IPS-18a (cell line): Measurements from ENCODE around the gene TBL2.
"Not testable (repeated sequence)": the region's sequence is repeated elsewhere in the genome, so short reads cannot be mapped to it uniquely, and the experiment has no call there.

Source experiments
- H3K27ac ChIP-seq: one replicate; pipeline ENCODE4 v1.5.1; 2013; ENCODE audit warnings: low read length
- H3K27me3 ChIP-seq: one replicate; pipeline ENCODE4 v1.6.1; 2013; ENCODE audit warnings: mild to moderate bottlenecking, low read length; ENCODE audit not compliant: control insufficient read depth, insufficient read depth
- H3K36me3 ChIP-seq: one replicate; pipeline ENCODE4 v1.6.1; 2013; ENCODE audit warnings: low read depth, low read length; ENCODE audit not compliant: control insufficient read depth
- H3K4me1 ChIP-seq: one replicate; pipeline ENCODE4 v1.6.1; 2013; ENCODE audit warnings: low read depth, low read length; ENCODE audit not compliant: control insufficient read depth
- H3K4me3 ChIP-seq: one replicate; pipeline ENCODE4 v1.5.1; 2013; ENCODE audit warnings: low read length
- H3K9ac ChIP-seq: one replicate; pipeline ENCODE4 v1.6.1; 2013; ENCODE audit warnings: mild to moderate bottlenecking, low read length, moderate library complexity
- H3K9me3 ChIP-seq: one replicate; pipeline ENCODE4 v1.6.1; 2013; ENCODE audit warnings: low read depth, low read length; ENCODE audit not compliant: control insufficient read depth

The TBL2 gene

GRCh38 chr7:73539709-73540108 is 38.7 kb downstream of the TBL2 start:
- Histone ChIP-seq H3K36me3 (peaks cover 46% of the 10 kb centered on the region), H3K4me1 (no peaks in the 10 kb centered on the region), H3K9ac (no peak overlapping the region)

GRCh38 chr7:73538510-73538909 is 39.9 kb downstream of the TBL2 start:
- not testable (repeated sequence) for H3K4me3 ChIP-seq

More at GRCh38 chr7:73539709-73540108, 38.7 kb downstream of the TBL2 start:
- H3K4me3 ChIP-seq = no peak overlapping the region
- H3K27me3 ChIP-seq = no peaks in the 10 kb centered on the region
- no peak overlapping the region for H3K27ac ChIP-seq
- H3K9me3 ChIP-seq = no peaks in the 10 kb centered on the region

GRCh38 chr7:73537051-73537450 is 41.3 kb downstream of the TBL2 start:
- Histone ChIP-seq H3K9me3 (no peaks in the 10 kb centered on the region), H3K4me3 (no peak overlapping the region), H3K27me3 (no peaks in the 10 kb centered on the region), H3K36me3 (peaks cover 36% of the 10 kb centered on the region), H3K9ac (no peak overlapping the region), H3K4me1 (no peaks in the 10 kb centered on the region), H3K27ac (no peak overlapping the region)

More at GRCh38 chr7:73538510-73538909, 39.9 kb downstream of the TBL2 start:
- not testable (repeated sequence) for H3K9ac ChIP-seq, H3K9me3 ChIP-seq, H3K27ac ChIP-seq, H3K27me3 ChIP-seq, H3K4me1 ChIP-seq
- H3K36me3 ChIP-seq = peaks cover 46% of the 10 kb centered on the region

- Histone ChIP-seq H3K9ac (no peak overlapping the region), H3K27ac (no peak overlapping the region), H3K4me3 (no peak overlapping the region), H3K27me3 (no peaks in the 10 kb centered on the region), H3K4me1 (no peaks in the 10 kb centered on the region), H3K9me3 (no peaks in the 10 kb centered on the region), H3K36me3 (peaks cover 31% of the 10 kb centered on the region)
Observed at GRCh38 chr7:73536479-73536878, 41.9 kb downstream of the TBL2 start.

- not testable (repeated sequence) for H3K27me3 ChIP-seq, H3K9ac ChIP-seq, H3K4me1 ChIP-seq, H3K27ac ChIP-seq, H3K4me3 ChIP-seq, H3K9me3 ChIP-seq
- peaks cover 31% of the 10 kb centered on the region for H3K36me3 ChIP-seq
Observed at GRCh38 chr7:73535918-73536317, 42.5 kb downstream of the TBL2 start.

GRCh38 chr7:73533742-73534141 is 44.6 kb downstream of the TBL2 start:
- Histone ChIP-seq H3K9ac (no peak overlapping the region), H3K4me3 (no peak overlapping the region), H3K36me3 (peaks cover 18% of the 10 kb centered on the region), H3K27me3 (no peaks in the 10 kb centered on the region), H3K4me1 (no peaks in the 10 kb centered on the region), H3K27ac (no peak overlapping the region), H3K9me3 (no peaks in the 10 kb centered on the region)

- Histone ChIP-seq H3K4me3 (no peak overlapping the region), H3K27ac (no peak overlapping the region), H3K36me3 (peaks cover 8% of the 10 kb centered on the region), H3K4me1 (no peaks in the 10 kb centered on the region), H3K9me3 (no peaks in the 10 kb centered on the region), H3K9ac (no peak overlapping the region), H3K27me3 (no peaks in the 10 kb centered on the region)
Observed at GRCh38 chr7:73532224-73532623, 46.2 kb downstream of the TBL2 start.

- Histone ChIP-seq H3K27ac (no peak overlapping the region), H3K9ac (no peak overlapping the region), H3K36me3 (no peaks in the 10 kb centered on the region), H3K4me1 (no peaks in the 10 kb centered on the region), H3K9me3 (no peaks in the 10 kb centered on the region), H3K4me3 (no peak overlapping the region), H3K27me3 (no peaks in the 10 kb centered on the region)
Observed at GRCh38 chr7:73530800-73531199, 47.6 kb downstream of the TBL2 start.

- Histone ChIP-seq H3K9ac (no peak overlapping the region), H3K27ac (no peak overlapping the region), H3K27me3 (no peaks in the 10 kb centered on the region), H3K4me1 (no peaks in the 10 kb centered on the region), H3K9me3 (no peaks in the 10 kb centered on the region), H3K36me3 (no peaks in the 10 kb centered on the region), H3K4me3 (no peak overlapping the region)
Observed at GRCh38 chr7:73526896-73527821, 51.2 kb downstream of the TBL2 start.

- H3K27me3 ChIP-seq, H3K9ac ChIP-seq, H3K9me3 ChIP-seq, H3K36me3 ChIP-seq, H3K27ac ChIP-seq, H3K4me3 ChIP-seq, H3K4me1 ChIP-seq: not testable (repeated sequence)
Observed at GRCh38 chr7:73526158-73526494, 52.3 kb downstream of the TBL2 start.

- Histone ChIP-seq H3K4me3 (peak within 1 kb of the TSS; percentile 78), H3K36me3 (peaks cover 15% of the 10 kb centered on the region), H3K9me3 (no peaks in the 10 kb centered on the region), H3K27ac (peak within 1 kb of the TSS; percentile 80), H3K4me1 (peaks cover 9% of the 10 kb centered on the region), H3K27me3 (no peaks in the 10 kb centered on the region), H3K9ac (peak within 1 kb of the TSS; percentile 82)
Observed at GRCh38 chr7:73522105-73522872, 56.1 kb downstream of the TBL2 start, which contains the start of gene BAZ1B. TSS of gene BAZ1B (minus strand) at chr7:73522293. CDS start at chr7:73521933, 360 bp downstream.
